ENCODE results near the gene CROCC2.

The CROCC2 gene

DNA sequence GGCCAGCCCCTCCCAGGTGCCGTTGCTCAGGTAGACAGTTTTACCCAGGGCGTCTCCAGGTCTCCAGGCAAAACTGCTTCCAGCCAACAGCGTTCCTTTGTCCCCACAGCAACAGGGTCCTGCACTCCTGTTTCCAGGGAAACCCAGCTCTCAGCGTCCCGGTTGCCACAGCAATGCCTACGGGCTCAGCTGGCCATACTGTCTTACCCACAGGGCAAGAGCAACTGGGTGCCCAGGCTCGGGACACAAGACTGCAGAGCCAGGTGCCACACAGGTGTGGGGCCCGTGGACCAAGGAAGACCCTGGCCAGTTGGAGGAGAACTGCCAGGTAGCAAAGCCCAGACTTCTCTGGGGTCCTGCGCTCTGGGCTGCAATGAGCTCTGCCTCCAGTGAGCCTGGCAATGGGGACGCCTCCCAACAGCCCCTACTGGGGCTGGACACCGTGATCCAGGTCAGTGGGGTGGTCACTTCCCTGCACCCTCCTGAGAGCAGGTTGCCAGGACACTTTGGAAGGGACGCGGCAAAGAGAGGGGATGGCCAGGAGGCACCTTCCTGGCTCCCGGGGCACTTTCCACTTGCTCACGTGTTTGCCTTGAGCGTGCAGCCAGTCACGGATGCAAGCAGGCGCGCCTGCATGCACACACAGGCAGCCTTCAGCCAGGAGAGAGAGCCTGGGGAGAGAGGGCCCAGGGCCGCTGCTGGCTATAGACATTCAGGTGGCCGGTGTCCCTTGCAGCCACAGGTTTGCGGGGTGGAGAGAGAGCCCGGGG lies at the start of gene CROCC2:
TSS of gene CROCC2 (plus strand) at position 196 of the 770 bp plus-strand sequence. CDS start at position 374, 178 bp downstream.
- DNase-seq (ENCODE audit: low spot score) (no peak), FAIRE-seq (no peak)

DNA sequence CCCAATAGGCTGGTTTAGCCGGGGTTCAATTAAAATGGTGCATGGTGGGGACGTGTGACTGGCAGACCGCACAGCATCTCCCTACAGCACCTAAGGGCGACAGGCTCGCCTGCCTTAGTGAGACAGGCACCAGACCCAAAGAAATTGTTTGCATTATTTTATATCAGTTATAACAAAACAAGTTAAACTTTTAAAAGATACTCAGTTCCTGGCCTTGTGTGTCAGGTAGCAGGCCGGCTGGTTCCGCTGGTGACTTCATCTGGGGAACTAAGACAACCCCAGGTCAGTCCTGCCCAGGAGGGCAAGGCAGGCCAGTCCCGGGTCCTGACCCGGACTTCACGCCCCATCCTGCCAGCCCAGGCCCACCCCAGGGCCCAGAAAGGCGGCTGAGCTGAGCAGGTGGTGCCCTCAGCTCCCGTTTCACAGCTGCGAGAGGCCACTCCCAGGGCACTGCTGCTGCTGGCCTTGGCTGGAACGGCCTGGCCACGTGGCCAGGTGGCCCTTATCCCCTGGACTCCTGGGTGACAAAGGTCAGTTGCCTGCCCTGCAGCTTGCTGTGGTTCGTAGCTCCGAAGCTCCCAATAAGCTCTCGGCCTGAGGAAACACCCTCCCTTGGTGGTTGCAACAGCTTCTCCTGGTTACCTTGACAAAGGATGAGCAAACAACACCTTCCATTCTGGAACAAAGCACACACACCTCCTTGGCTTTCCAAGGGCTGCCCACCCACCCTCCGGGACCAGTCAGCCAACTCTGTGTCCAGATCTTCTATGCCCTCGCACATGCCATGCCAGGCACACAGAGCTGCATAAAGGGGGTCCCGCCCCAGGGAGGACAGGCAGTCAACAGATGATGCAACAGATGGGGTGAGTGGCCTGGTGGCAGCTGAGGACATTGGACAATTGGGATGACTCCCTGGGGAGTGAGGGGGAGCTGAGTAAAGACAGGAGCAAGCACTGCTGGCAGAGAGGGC lies 48.8 kb upstream of the CROCC2 start:
- FAIRE-seq (no peak), DNase-seq (ENCODE audit: low spot score) (no peak)

DNA sequence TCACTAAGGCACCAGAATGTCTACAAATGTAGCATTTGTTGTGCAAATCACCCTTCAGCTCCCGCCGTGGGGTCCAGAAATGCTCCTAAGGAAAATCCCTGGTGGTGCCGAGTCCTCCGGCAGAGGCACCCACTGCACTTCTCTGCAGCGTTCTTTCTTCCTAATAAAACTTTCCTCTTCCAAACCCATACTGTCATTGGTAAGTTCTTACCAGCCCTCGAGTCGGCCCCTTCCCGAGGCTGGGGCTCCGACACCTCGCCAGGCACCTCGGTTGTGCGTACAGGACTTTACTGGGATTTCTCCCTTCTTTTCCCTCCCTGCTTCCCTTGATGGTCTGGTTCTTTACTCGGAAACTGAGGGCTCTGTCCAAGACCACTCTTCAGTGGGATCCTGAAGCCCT lies 47.8 kb upstream of the CROCC2 start:
- FAIRE-seq (no peak), DNase-seq (ENCODE audit: low spot score) (no peak)

DNA sequence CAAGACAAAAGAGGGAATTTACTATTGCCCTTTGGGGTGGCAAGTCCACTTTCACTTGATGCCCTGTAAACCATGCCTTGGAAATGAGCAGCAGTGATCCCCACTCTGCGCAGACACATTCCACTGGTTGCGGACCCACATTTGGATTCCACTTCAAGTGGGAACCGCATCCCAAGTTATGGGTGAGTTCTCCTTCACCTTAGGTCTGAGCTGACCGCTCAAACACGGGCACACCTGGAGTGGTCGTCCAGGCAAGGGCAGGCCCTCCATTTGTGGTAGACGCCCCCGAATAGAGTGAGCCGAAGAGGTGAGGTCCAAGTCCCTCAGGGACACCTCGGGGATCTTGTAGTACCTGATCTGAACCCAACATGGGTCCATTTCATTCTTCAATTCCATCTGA lies 47.3 kb upstream of the CROCC2 start:
- DNase-seq (ENCODE audit: low spot score) = no peak
- FAIRE-seq = no peak

DNA sequence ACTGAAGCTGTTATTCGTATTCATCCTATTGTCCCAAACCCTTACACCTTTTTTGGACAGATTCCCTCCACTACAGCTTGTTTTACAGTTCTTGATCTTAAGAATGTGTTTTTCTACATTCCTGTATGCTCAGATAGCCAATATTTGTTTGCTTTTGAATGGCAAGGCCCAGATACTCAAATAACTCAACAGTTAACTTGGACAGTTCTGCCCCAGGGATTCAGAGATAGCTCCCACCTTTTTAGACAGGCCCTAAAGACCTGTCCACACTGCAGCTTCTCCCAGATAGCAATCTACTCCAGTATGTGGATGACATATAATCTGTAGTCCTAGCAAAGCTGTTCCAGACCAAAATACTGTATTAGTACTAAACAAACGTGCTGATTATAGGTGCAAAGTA lies 44.6 kb upstream of the CROCC2 start:
- FAIRE-seq = no peak

DNA sequence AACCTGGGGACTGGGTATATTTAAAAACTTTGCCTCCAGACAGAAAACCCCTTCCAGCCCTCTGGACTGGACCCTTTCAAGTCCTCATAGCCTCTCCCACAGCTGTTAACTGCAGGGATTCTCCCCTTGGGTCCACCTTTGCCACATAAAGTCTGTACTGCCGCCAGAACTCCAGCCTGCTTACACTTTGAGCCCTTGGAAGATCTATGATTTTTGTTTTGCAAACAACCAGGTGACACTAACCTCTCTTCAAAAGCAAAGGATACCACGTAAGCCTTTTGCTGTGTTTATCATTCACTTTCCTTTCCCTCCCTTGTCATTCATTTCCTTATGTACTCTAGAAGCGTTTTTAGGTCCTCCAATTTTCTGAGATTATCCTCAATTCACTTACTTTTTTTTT lies 41.7 kb upstream of the CROCC2 start:
- FAIRE-seq = no peak
- no peak for DNase-seq (ENCODE audit: low spot score)

More for the DNA sequence above, 44.6 kb upstream of the CROCC2 start:
- no peak for DNase-seq (ENCODE audit: low spot score)

DNA sequence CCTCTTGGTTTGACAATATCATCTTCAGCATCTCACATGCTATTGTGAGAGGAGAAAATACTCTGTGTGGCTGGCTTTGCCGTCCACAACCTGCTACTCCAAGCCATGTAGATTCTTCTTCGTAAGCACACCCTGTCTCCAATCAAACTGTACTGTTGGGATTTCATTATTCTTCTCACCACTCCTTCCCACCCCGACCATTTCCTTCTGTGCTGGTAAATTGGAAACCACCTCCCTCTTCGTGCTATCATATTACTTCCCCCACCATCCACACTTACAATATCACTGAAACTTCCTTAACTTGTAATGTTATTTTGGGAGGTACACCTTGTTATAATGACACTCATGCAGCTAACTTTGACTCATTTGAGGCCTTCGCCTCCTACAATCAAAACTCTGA lies 40.7 kb upstream of the CROCC2 start:
- FAIRE-seq = no peak
- no peak for DNase-seq (ENCODE audit: low spot score)

DNA sequence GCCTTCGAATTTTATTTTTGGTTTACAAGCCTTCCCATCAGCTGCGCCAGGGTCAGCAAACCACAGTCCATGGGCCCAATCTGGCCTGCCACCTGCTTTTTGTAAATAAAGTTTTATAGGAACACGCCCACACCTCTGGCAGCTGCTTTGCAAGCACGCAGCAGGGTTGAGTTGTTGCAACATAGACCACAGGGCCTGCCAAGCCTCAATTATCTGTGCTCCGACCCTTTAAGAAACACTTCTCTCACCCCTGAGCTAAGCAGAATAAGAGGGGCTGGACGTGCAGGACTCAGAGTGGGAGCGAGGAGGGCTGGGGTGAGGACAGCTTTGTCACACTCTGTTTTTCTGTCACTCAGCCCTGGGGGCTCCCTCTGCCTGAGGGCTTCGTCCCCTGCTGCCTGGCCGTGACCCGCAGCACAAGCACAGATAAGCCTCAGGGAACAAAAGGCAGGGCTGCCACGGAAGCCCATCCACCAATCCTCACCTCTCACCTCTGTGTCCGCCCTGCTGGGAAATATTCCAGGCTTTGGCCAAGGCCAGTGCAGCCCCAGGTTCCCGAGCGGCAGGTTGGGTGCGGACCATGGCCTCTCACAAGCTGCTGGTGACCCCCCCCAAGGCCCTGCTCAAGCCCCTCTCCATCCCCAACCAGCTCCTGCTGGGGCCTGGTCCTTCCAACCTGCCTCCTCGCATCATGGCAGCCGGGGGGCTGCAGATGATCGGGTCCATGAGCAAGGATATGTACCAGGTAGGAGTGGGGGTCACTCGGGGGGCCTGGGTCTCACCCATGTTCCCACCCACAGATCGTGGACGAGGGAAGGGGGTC lies 37.6 kb upstream of the CROCC2 start, which contains the start of gene AGXT:
TSS of gene AGXT (plus strand) at position 539 of the 823 bp plus-strand sequence. CDS start at position 581, 42 bp downstream.
- no peak for FAIRE-seq

DNA sequence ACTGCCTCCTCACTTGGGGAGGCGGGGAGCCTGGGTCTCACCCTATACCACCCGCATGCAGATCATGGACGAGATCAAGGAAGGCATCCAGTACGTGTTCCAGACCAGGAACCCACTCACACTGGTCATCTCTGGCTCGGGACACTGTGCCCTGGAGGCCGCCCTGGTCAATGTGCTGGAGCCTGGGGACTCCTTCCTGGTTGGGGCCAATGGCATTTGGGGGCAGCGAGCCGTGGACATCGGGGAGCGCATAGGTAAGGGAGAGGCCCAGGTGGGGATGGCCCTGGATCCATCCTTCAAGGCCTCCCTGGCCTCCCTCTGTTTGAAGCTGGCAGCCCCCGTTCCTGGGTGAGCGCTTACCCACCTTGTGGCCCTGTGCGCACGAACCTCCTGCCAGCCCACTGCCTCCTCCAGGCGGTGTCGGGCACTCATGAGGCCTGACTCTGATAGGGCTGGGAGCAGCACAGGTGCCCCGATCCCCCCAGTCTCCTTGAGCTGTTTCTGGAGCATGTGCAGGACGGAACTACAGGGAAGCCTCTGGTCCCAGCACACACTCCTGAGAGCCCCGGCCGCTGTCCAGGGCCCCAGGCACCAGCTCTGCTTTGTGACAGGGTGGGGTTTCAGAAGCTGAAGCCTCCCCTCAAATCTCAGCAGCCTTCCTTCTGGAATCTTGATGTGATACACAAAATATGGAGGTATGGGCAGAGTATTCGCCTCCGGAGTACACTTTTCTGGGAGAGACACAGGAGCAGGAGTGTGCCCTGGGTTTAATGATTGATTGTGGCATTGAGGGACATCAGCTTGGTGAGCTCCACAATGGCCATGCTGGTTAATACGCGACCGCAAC lies 36.8 kb upstream of the CROCC2 start:
- DNase-seq (ENCODE audit: low spot score) = no peak
- FAIRE-seq = no peak

More for the DNA sequence above, 37.6 kb upstream of the CROCC2 start, which contains the start of gene AGXT:
- DNase-seq (ENCODE audit: low spot score) = no peak

DNA sequence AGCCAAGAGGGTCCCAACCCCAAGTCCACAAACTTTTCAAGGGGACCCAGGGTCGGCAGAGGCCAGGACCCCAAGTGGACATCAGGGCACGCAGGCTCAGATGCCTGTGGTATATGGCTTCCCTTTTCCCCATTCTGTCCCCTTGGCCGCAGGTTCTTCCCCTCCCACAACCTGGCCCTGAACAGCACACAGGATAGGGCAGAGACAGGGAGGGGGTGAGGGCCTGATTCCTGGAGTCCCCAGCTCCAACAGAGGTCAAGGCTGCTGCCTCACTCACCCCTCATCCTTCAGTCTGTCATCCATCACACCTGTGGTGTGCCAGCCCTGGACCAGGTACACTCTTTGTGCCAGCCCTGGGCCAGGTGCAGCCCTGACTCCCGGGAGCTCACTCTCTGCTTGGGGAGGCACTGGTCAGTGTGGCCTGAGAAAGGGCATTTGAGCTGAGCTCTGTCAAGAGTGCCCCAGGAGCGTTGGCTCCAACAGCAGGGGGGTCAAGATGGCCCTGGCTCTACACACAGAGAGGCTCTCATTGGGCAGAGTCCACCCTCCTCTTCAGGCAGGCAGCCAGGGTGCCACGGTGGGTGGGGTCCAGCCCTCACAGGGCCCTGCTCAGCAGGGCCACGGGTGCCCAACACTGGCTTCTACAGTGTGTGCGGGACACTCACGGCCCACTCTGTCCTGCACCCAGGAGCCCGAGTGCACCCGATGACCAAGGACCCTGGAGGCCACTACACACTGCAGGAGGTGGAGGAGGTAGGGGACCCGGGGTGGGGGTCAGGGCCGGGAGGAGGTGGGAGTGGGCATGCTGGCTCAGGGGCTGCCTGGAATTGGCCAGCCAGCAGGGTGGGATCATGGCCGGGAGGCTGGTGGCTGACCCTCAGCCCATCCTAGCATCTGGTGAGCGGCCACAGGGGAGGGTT lies 35.9 kb upstream of the CROCC2 start:
- FAIRE-seq (no peak), DNase-seq (ENCODE audit: low spot score) (no peak)

DNA sequence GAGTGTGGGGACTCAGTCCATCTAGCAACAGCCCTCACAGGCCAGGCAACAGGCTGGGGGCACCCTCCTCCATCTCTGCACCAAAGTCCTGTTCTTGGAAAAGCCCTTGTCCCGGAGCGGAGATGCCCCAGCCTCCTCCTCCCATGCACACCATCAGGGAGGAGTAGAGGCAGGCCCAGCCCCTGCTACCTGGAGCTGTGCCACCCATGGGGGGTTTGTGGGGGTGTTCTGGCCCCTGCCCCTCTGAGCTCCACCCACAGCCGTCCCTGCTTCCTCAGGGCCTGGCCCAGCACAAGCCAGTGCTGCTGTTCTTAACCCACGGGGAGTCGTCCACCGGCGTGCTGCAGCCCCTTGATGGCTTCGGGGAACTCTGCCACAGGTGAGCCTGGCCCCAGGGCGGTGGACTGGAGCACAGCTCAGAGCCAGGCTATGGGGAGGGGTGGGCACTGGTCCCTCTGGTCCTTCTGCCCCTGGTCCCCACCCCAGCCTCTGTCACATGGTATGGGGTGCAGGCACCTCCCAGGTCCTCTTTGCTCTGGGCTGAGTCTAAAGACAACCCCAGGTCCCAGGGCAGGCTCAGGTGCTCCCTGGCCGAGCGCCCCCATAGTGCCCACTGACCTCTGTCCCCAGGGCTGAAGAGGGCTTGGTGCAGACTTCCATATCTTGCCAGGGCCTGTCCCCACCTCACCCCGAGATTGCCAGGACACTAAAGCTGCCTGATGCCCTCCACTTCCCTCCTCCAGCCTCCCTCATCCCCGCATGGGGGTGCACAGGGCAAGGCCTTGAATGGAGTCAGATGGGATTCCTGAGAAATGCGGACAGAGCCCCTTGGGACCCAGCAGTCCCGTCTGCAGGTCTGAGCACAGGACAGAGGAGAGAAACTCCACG lies 34.8 kb upstream of the CROCC2 start:
- FAIRE-seq (no peak), DNase-seq (ENCODE audit: low spot score) (no peak)

DNA sequence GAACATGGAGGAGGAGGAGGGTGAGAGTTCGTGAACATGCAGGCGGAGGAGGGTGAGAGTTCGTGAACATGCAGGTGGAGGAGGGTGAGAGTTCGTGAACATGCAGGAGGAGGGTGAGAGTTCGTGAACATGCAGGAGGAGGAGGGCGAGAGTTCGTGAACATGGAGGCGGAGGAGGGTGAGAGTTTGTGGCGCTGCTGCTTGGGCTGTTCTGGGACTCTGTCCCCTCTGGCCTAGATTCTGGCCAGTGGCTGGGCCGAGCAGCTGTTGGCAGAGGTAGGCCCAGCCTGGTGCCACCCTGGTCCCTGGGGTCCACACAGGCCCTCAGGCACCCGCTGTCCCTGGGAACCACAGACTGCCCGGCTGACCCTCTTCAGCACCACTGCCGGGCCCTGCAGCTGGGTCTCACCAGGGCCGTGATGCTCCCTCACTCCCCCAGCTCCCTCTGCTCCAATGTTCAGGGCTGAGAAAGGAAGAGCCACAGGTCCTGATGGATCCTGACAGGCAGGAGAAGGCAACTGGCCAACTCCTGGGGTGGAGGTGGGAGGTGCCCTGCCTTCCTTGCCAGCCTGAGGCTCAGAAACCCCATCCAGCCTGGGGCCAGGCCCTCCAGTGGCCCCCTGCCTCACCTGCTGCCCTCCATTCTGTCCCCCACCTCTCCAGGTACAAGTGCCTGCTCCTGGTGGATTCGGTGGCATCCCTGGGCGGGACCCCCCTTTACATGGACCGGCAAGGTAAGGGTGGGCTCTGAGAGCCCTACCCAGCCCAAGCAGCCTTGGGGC lies 33.6 kb upstream of the CROCC2 start:
- no peak for FAIRE-seq
- DNase-seq (ENCODE audit: low spot score) = no peak

DNA sequence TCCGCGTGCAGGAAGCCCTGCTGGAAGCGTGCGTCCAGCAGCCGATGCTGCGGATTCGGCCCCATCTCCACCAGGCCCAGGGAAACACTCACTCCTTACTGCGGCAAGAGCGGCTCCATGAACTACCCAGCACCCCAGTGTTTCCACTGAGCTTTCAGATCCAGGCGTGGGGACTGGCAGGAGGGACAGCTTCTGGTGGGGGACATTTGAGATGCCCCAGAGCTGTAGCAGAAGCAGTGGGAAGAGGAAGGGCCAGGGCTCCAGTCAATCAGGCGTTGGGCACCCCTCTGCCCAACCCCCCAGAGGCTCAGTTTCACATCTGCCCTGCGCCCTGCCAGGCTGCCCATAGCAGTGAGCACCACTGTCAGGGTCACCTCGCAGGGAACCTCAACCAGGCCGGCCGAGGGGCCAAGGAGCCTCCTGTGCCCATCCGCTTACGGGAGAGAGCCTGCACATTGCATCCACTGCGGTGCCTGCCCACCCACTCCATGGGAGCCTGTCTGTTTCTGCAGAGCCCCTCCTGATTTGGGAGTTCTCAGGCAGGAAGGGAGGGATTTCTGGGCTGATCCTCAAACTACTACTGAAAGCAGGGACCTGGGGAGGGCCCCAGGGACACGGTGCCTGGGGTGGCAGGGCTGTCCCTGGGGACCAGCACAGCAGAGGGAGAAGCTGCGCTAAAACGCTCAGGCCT lies 32.9 kb upstream of the CROCC2 start:
- FAIRE-seq (no peak), DNase-seq (ENCODE audit: low spot score) (no peak)

DNA sequence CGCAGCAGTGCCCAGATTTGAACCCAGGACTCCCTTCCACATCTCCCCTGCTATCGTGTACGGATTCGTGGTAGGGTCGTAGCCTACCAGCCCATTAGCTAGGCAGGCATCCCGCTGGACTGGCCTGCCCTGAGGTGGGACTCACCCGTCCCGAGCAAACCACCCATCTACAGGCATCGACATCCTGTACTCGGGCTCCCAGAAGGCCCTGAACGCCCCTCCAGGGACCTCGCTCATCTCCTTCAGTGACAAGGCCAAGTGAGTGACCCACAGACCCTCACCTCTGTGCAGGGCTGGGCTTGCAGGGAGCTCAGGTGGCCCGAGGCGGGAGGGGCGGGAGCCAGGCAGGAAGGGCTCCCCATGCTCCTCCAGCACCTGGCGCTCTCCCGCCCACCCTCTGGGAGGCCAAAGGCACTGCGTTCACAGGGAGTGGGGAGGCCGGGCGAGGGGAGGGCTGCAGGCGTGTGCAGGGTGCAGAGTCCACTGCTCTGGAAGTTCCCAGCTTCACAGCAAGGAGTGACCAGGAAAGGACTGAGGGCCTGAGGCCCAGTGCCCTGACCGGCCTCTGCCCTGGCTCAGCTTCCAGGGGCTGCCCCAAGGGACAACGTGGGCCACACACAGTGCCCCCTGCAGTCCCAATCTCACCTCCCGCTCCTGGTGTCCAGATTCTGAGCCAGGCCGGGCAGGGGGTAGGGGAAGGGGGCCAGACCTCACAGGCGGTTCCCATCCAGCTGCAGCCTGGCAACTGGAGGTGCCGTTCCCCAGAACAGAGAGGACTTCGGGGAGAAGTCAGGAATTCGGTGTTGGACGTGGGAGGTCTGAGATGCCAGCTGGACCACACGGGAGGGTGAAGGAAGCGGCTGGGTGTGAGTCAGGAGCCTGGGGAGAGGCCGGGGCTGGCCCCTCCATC lies 32.1 kb upstream of the CROCC2 start:
- FAIRE-seq = no peak
- DNase-seq (ENCODE audit: low spot score) = no peak

DNA sequence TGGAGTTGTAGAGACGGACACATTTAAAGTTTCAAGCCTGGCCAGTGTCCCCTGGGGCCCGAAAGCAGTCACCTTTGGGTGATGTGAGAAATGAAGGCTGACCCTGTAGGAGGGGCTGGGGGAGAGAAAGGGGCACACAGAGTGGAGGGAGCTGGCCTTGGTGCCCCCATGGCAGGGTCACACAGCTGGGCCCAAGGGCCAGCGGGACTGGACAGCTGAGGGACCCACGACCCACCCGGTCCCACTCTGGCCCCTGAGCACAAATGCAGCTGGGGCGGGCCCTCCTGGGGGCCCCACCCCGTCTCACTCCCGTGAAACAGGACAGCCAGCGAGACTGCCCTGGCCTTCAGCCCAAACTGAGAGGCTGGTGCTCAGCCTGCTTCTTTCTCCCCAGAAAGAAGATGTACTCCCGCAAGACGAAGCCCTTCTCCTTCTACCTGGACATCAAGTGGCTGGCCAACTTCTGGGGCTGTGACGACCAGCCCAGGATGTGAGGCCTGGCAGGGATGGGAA lies 31.4 kb upstream of the CROCC2 start:
- DNase-seq (ENCODE audit: low spot score) (no peak), FAIRE-seq (no peak)
